Measurements from ENCODE around the gene KIF19.
A peak's percentile ranks its signal among the peaks of the same experiment; 100 is the strongest.

KIF19 gene

DNA sequence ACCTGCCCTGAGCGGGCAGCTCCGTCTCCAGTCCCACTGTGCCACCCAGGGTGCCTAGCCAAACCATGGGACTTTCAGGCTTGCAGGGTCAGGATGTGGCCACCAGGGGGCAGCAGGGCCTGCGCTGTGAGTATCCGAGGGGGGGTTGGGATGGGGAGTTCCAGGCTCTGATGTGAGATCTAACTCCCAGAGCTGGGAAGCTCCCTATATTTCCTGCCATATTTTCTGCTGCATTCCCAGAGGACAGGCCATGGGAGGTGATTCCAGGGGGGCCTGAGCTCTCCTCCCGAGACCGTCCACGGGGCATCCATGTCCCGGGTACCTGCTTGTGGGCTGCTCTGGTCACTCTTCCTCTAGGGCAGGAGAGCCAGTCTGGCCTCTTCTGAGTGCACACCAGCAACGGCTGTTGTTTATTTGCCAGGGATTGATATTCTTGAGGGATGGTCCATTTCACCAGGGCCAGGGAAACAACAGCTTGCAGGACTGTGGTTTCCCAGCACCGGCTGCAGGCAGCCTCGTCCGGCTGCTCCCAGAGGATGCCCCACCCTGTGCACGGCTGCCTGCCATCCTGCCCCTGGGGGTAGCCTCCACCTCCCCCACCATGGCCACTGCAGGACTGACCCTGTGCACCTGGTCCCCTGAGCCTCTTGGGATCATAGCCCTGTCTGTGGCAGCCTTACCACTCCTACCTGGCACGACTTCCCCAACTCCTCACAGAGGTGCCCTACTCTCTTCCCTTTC lies 42.5 kb downstream of the KIF19 start:
- DNase-seq, result peak; percentile 73

- DNase-seq, result peak; percentile 81
These were observed 43.2 kb downstream of the KIF19 start for GRCh38 chr17:74369221-74369620.

DNA sequence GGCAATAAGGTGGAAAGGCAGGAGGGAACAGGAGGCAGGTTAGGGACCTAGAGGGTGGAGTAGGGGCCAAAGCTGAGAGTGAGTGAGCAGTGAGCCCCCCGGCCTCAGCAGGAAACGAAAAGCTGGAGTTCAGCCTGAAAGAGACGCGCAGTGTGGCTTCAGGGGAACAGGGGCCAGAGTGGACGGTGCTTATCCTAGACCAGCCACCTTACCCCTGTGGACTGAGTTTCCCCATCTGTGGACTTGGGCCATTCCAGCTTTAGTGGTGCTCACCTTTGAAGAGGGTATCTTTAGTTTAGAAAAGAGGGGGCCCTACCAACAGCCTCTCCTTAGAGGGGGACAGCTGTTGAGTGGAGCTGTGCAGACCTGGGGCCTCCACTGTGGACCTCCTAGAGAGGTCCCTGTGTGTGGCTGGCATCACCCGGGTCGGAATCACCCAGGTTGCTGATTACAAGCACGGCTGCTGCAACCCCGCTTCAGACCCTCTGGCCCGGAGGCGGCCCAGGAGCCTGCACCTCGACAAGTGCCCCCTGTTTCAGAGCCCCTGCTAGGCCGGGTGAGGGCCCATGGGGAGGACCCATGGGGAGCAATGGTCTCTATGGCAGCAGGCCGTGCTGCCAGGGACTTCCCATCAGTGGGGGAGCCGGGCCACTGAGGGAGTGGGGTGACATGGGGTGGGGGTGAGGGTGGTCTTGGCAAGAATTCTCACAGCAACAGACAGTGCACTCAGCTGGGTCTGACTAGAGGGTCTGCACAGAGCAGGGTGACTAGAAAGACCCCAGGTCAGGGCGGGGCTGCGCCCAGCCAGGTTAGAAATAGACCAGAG lies 43.9 kb downstream of the KIF19 start:
- DNase-seq, result no peak

GRCh38 chr17:74371653-74372147 lies 45.7 kb downstream of the KIF19 start:
- no peak for DNase-seq

DNA sequence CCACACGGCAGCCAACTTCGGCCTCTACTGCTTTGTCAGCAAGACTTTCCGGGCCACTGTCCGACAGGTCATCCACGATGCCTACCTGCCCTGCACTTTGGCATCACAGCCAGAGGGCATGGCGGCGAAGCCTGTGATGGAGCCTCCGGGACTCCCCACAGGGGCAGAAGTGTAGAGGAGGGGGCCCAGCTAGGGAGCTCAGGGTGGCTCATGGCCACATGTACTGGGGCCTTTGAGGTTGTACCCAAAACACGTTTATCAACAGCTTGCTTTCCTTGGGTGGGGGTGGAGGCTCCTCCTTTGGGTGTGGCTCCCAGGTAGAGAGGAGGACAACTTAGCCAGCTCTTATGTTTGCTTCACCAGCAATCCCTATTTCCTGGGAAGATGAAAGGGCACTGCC lies 46.4 kb downstream of the KIF19 start:
- no peak for DNase-seq

DNA sequence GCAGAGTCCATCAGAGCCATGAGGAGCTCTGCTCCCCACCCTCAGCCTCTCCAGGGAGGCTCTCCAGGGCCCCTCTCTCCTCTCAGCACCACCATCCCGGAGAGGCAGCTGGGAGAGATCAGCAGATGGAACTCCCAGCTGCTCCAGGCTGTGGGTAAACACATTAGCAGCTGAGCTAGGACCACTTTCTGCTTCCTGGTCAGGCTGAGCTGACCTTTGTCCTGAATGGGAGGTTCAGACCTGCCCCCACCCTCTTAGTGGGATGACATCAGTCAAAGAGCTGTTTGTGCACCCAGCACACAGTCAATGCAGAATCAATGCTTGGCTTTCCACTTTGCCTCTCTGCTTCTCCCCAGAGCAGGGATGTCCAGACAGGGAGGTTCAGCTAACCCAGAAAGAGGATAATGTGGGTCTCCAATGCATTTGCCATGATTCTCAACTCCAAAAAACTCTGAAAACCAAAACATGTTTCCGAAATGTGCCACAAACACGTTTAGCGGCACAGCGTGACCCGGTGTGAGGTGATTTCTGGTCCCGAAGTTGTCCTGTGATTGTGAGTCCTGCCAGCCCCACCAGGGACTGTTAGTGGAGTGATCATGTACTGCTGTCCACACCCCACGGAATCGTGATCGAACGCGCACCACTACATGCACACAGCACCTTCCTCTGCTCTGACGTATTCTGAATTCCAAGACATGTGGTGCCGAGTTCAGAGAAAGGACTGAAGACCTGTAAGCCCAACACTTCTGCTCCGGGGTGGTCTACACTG lies 48.0 kb downstream of the KIF19 start:
- peak; percentile 41 for DNase-seq

DNA sequence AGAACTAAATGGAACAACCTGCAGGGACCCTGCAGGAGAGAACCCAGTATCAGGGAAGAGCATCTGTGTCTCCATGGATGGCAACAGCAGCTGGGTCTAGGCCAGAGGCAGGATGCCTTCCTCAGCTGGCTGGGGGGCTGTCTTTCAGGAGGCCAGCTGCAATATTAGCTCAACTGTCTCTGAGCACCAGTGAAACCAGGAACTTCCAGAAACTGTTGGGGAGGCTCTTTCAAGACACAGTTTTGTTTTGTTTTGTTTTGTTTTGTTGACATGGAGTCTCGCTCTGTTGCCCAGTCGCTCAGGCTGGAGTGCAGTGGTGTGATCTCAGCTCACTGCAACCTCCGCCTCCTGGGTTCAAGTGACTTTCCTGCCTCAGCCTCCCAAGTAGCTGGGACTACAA lies 48.8 kb downstream of the KIF19 start:
- DNase-seq, result no peak

DNA sequence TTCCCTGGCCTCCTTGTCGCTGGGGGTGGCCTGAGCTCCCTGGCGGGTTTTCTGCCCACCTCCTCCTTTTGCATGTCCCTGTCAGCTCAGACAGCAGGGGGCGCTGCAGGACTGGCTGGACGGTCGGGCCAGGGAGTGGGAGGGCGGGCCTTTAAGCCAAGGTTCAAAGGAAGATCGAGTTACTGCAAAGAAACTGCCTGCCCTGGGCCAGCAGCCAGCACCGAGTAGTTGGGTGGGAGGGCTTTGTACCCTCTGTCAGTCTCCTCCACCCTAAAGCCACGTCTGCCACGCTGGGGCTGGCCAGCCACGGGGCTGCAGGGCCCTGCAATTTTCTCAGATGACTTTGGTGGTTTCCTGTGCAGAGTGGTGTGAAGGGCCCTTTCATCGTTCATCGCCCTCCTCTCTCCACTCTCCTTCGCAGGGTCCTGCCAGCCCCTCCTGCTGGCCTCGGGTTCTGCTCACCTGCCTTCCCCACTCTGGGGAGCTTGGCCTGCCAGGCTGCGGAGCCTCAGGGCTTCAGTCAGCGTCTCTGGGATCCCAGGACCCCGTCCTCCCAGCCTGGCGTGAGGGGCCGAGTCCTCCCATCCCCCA lies 53.6 kb downstream of the KIF19 start:
- peak; percentile 94 for DNase-seq

DNA sequence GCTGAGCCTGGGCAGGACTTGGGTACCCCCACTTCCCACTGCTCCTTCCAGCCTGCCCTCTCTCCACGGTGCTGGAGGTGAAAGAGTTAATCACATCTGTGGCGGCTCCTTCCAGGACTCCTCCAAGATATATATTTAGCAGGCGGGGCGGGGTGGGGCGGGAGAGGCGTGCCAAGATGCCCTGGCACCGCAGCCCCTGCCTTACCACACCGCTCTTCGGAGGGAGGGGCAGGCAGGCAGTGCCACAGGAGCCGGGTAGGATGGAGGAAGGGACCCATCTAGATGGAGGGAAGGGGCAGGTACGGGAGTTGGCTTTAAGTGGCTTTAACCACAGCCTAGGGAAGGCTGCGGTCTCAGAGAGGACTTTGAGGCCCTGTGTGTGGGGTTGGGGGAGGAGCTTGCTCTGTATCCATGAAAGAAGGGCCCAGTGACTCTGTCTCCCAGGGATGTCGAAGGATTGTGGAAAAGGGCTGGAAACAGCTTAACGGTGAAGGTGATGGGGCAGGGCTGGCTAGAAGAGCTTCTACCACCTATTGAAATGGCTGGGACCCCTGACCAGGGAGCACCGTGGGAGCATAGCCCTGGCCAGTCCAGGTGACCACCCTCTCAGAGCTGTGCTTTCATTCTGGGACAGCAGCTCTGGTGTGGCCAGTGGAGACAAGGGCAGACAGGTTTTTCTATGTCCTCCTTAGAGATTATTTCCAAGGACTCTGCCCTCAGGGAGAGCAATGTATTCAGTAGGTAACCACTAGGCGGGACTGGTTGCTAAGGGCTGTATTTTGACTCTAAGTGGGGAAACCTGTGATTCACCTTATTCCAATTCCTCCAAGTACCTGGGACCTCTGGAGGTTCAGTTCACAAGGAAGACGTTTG lies 54.3 kb downstream of the KIF19 start:
- DNase-seq, result peak; percentile 23

DNA sequence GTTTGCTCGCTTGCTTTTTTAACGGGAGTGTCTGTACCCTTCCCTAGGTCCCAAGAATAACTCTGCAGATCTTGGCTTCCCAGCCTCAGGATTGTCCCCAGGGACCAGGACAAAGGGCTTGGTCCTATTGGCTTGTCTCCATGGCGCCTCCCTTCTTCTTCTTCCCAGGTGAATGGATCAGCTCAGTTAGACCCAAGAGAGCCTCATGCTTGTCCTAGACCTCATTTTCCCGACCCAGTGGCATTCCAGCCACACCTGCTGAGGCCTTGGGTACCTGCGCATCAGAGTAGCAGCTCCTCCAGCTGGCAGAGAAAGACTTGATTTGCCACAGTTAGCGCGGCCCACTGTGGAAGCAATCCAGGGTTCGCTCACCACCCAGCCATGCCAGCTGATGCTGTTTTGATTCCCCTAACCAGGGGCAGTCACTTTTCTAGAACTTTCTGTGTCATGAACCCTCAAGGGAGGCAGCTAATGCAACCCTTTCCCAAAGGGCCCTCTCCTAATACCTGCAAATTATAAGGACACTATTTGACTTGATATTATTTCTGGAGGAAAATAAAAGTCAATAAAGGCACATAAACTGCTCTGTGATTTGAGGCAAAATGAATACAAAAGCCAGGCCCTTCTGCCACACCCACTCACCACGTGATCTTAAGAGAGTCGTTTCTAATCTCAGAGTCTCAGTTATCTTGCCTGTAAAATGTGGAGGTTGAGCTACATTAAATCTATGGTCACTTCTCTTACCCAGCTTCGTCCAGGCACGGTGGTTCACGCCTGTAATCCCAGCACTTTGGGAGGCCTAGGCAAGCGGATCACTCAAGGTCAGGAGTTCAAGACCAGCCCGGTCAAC lies 55.2 kb downstream of the KIF19 start:
- DNase-seq, result no peak

DNA sequence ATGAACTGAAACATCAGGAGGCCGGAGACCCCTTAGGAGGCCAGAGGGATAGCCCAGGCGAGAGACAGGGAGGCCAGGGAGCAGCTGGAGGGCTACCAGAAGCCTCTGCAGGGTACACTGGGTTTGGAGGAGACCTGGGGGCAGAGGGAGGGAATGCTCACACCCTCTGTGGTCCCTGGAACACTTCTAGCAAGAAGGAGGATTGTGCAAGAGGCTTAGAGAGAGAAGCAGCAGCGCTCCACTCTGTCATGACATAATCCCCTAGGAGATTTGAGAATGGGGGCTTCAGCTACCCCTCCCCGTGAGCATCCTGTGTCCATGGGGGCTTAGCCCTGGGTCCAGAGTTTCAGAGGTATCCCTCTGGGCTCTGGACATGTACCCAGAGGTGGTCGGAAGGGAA lies 57.1 kb downstream of the KIF19 start:
- no peak for DNase-seq

- no peak for DNase-seq
These were observed 59.2 kb downstream of the KIF19 start for GRCh38 chr17:74385201-74385600.

- no peak for DNase-seq
These were observed 60.4 kb downstream of the KIF19 start for GRCh38 chr17:74386386-74386785.

- DNase-seq, result no peak
These were observed 61.6 kb downstream of the KIF19 start for GRCh38 chr17:74387365-74388218.

- DNase-seq, result no peak
These were observed 63.2 kb downstream of the KIF19 start for GRCh38 chr17:74389084-74389753.

GRCh38 chr17:74389937-74390679 lies 64.1 kb downstream of the KIF19 start:
- DNase-seq, result no peak

DNA sequence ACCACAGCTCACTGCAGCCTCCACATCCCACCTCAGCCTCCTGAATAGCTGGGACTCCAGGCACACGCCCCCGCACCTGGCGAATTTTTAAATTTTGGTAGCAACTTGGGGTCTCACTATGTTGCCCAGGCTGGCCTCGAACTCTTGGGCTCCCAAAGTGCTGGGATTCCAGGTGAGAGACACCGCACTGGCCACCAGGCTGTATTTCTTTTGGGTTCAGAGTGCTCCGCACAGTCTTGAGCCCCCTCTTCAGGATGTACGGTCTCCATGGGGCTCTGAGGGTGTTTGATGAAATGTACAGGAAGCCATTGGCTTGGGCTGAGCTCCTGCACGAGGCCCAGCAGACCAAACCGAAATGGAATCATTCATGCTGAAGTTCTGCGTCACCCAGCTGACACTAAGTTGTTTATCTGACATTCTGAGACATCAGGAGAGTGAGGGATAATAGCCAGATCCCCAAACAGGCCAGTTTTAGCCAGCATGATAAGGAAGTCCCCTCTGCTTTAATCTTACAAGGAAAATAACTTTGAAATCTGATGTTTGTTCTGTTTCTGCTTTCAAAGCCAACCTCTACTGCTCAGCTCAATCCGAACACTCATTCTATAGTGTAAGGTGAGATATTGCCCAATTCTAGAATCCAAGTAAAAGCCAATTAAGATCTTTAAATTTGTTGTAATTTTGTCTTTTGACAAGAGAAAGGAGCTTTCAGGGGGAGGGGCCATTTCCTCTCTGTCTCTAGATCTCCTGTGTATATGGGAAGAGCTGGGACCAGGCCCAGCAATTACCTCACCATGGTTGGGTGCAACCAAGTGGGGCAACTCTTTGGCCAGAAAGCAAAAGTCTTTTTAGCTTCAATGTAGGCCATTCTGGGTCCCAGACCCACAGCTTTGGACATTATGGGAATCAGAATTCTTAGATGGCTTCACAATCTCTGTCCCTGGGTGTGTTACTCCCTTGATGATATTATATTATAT lies 64.9 kb downstream of the KIF19 start:
- DNase-seq, result no peak
